NCI-H1417 treated with DMSO at 0.1 percent for 48 hours (cell line): Measurements from ENCODE around the gene OTUD7B.

ENCODE experiments used
- DNase-seq: peaks from one replicate; lab custom pipeline; 2025; lab: John Stamatoyannopoulos, UW

The OTUD7B gene

GRCh38 chr1:149916193-149916897, 94.2 kb downstream of the OTUD7B start:
- DNase-seq: no peak

GRCh38 chr1:149915429-149916192, 94.9 kb downstream of the OTUD7B start:
- no peak for DNase-seq

GRCh38 chr1:149914545-149914944, 96.0 kb downstream of the OTUD7B start:
- DNase-seq: no peak

- DNase-seq: no peak
These were observed 103.9 kb downstream of the OTUD7B start for GRCh38 chr1:149906570-149907075.

GRCh38 chr1:149903836-149904491, 106.6 kb downstream of the OTUD7B start:
- no peak for DNase-seq

GRCh38 chr1:149899460-149900284, 110.9 kb downstream of the OTUD7B start, which contains the start of gene BOLA1:
TSS of gene BOLA1 (plus strand) at chr1:149899568. CDS start at chr1:149900060, 492 bp downstream.
- peak; percentile 69 for DNase-seq

- DNase-seq: no peak
These were observed 114.0 kb downstream of the OTUD7B start for GRCh38 chr1:149896575-149896974.

- no peak for DNase-seq
These were observed 121.6 kb downstream of the OTUD7B start for GRCh38 chr1:149888999-149889289.

- DNase-seq: peak; percentile 82
These were observed 122.1 kb downstream of the OTUD7B start for GRCh38 chr1:149888247-149888998.
